T-helper 1 cell treated with Interleukin-12 subunit alpha and Interleukin-12 subunit beta and Interleukin-4 antibody, amounts not matched to agents 30 ng/mL and 1 ng/mL, for 36 hours (primary cell): ENCODE data around the gene POM121L2. TPM values are rescaled to one million over a fixed set of nuclear protein-coding genes. Genes with fewer than 3 reads are reported as not detected.

Experiments used
- intact Hi-C: fragments of 100-400 bp; cut with micrococcal nuclease; formaldehyde crosslinking; loops from one replicate; pipeline ENCODE4 v1.15.1; 2024
- total RNA-seq: library from RNA; stranded (reverse); gene quantifications from 2 replicates; pipeline ENCODE4 v1.2.3, GENCODE V29; 2022

The POM121L2 gene
- total RNA-seq, 1 donor from 2014 or later = not detected

GRCh38 chr6:27295301-27296079, 16.6 kb downstream of the POM121L2 start:
- intact Hi-C loops = loop anchor here (2.0 to 5.0 kb wide), 4 partner anchors 15 to 1442 kb away; no protein-coding TSS in a partner anchor

GRCh38 chr6:27294409-27294808, 17.7 kb downstream of the POM121L2 start:
- intact Hi-C loops = loop anchor here (2.0 kb wide), 1 partner anchor 14 kb away; no protein-coding TSS in a partner anchor

GRCh38 chr6:27293436-27294098, 18.5 kb downstream of the POM121L2 start:
- intact Hi-C loops = loop anchor here (2.0 kb wide), 1 partner anchor 13 kb away; no protein-coding TSS in a partner anchor

- intact Hi-C loops = loop anchor here (2.0 kb wide), 1 partner anchor 1486 kb away; no protein-coding TSS in a partner anchor
Measured at GRCh38 chr6:27290850-27291208, 21.2 kb downstream of the POM121L2 start.

- intact Hi-C loops = loop anchor here (2.0 kb wide), 1 partner anchor 1487 kb away; no protein-coding TSS in a partner anchor
Measured at GRCh38 chr6:27290065-27290849, 21.8 kb downstream of the POM121L2 start.

- intact Hi-C loops = no loop called here
Measured at GRCh38 chr6:27288136-27289044, 23.7 kb downstream of the POM121L2 start.

GRCh38 chr6:27287751-27288135, 24.3 kb downstream of the POM121L2 start:
- intact Hi-C loops = no loop called here

GRCh38 chr6:27286141-27286540, 25.9 kb downstream of the POM121L2 start:
- intact Hi-C loops = no loop called here

- intact Hi-C loops = loop anchor here (2.0 to 5.0 kb wide), 5 partner anchors 46 to 1529 kb away; no protein-coding TSS in a partner anchor
Measured at GRCh38 chr6:27283279-27283678, 28.8 kb downstream of the POM121L2 start.

- intact Hi-C loops = loop anchor here (2.0 to 5.0 kb wide), 5 partner anchors 13 to 1531 kb away; no protein-coding TSS in a partner anchor
Measured at GRCh38 chr6:27281569-27281968, 30.5 kb downstream of the POM121L2 start.

GRCh38 chr6:27281105-27281539, 31.0 kb downstream of the POM121L2 start:
- intact Hi-C loops = loop anchor here (2.0 to 5.0 kb wide), 5 partner anchors 14 to 1531 kb away; no protein-coding TSS in a partner anchor

- intact Hi-C loops = loop anchor here (2.0 to 5.0 kb wide), 5 partner anchors 14 to 1532 kb away; no protein-coding TSS in a partner anchor
Measured at GRCh38 chr6:27280540-27281000, 31.5 kb downstream of the POM121L2 start.

GRCh38 chr6:27280064-27280539, 32.0 kb downstream of the POM121L2 start:
- intact Hi-C loops = loop anchor here (2.0 to 5.0 kb wide), 5 partner anchors 15 to 1532 kb away; no protein-coding TSS in a partner anchor

- intact Hi-C loops = loop anchor here (2.0 to 5.0 kb wide), 5 partner anchors 15 to 1533 kb away; no protein-coding TSS in a partner anchor
Measured at GRCh38 chr6:27279513-27280063, 32.5 kb downstream of the POM121L2 start.

GRCh38 chr6:27275025-27275956, 36.8 kb downstream of the POM121L2 start:
- intact Hi-C loops = no loop called here

GRCh38 chr6:27273783-27274182, 38.3 kb downstream of the POM121L2 start:
- intact Hi-C loops = no loop called here

- intact Hi-C loops = no loop called here
Measured at GRCh38 chr6:27268803-27269202, 43.3 kb downstream of the POM121L2 start.

- intact Hi-C loops = no loop called here
Measured at GRCh38 chr6:27267857-27268434, 44.1 kb downstream of the POM121L2 start.
